ENCODE results near the gene ADGRE1.

- no peak for TF ChIP-seq EP300 (IDR thresholded peaks at IDR 0.05)
- no peak for TF ChIP-seq CTCF (IDR thresholded peaks at IDR 0.05)
These were observed 69.2 kb downstream of the ADGRE1 start for GRCh38 chr19:6956573-6956972.

Measured in esophagus muscularis mucosa (tissue), 3 donors.